Dendritic cell treated with granulocyte-macrophage colony-stimulating factor and Interleukin-4, amounts not matched to agents 40 ng/mL and 50 ng/mL, for 4 days (primary cell): ENCODE measurements around the gene SMOC2.
"Not testable (repeated sequence)": the region's sequence is repeated elsewhere in the genome, so short reads cannot be mapped to it uniquely, and the experiment has no call there.

Experiments
- H3K27ac Mint-ChIP-seq: one replicate; pipeline ENCODE4 v1.8.0; 2022; ENCODE audit warnings: mild to moderate bottlenecking, mixed read lengths
- H3K27me3 Mint-ChIP-seq: one replicate; pipeline ENCODE4 v1.8.0; 2022; ENCODE audit warnings: mild to moderate bottlenecking, mixed read lengths
- H3K36me3 Mint-ChIP-seq: one replicate; pipeline ENCODE4 v1.8.0; 2022; ENCODE audit warnings: low read depth, mixed read lengths
- H3K4me1 Mint-ChIP-seq: one replicate; pipeline ENCODE4 v1.8.0; 2022; ENCODE audit warnings: low read depth, mixed read lengths
- H3K4me3 Mint-ChIP-seq: one replicate; pipeline ENCODE4 v1.8.0; 2022; ENCODE audit warnings: mild to moderate bottlenecking, moderate library complexity, mixed read lengths
- H3K9me3 Mint-ChIP-seq: one replicate; pipeline ENCODE4 v1.8.0; 2022; ENCODE audit warnings: mixed read lengths
- intact Hi-C: fragments of 100-400 bp; cut with micrococcal nuclease; formaldehyde crosslinking; loops from one replicate; pipeline ENCODE4 v1.15.0; 2022

Gene SMOC2

GRCh38 chr6:168692915-168693257, 251.9 kb downstream of the SMOC2 start:
- H3K4me3 Mint-ChIP-seq, H3K27ac Mint-ChIP-seq, H3K27me3 Mint-ChIP-seq, H3K4me1 Mint-ChIP-seq, intact Hi-C loops, H3K36me3 Mint-ChIP-seq, H3K9me3 Mint-ChIP-seq: not testable (repeated sequence)

- H3K27me3 Mint-ChIP-seq, H3K27ac Mint-ChIP-seq, intact Hi-C loops, H3K4me3 Mint-ChIP-seq, H3K4me1 Mint-ChIP-seq, H3K9me3 Mint-ChIP-seq, H3K36me3 Mint-ChIP-seq: not testable (repeated sequence)
Measured at GRCh38 chr6:168694797-168695196, 253.8 kb downstream of the SMOC2 start.

- Mint-ChIP-seq H3K36me3 (no peaks in the 10 kb centered on the region), H3K4me1 (no peaks in the 10 kb centered on the region), H3K27me3 (no peaks in the 10 kb centered on the region), H3K27ac (no peak overlapping the region), H3K4me3 (no peak overlapping the region), H3K9me3 (no peaks in the 10 kb centered on the region)
- intact Hi-C loops = no loop called here
Measured at GRCh38 chr6:168695701-168696100, 254.7 kb downstream of the SMOC2 start.

- H3K4me3 Mint-ChIP-seq = no peak overlapping the region
Measured at GRCh38 chr6:168698923-168699322, 257.9 kb downstream of the SMOC2 start.

GRCh38 chr6:168699631-168700295, 258.8 kb downstream of the SMOC2 start:
- Mint-ChIP-seq H3K27ac (no peak overlapping the region), H3K4me1 (no peaks in the 10 kb centered on the region), H3K27me3 (no peaks in the 10 kb centered on the region), H3K4me3 (no peak overlapping the region), H3K9me3 (no peaks in the 10 kb centered on the region), H3K36me3 (no peaks in the 10 kb centered on the region)
- intact Hi-C loops = no loop called here

More at GRCh38 chr6:168698923-168699322, 257.9 kb downstream of the SMOC2 start:
- Mint-ChIP-seq H3K9me3 (no peaks in the 10 kb centered on the region), H3K27ac (no peak overlapping the region), H3K36me3 (no peaks in the 10 kb centered on the region), H3K27me3 (no peaks in the 10 kb centered on the region), H3K4me1 (no peaks in the 10 kb centered on the region)
- intact Hi-C loops = no loop called here

GRCh38 chr6:168700880-168701279, 259.9 kb downstream of the SMOC2 start:
- Mint-ChIP-seq H3K36me3 (no peaks in the 10 kb centered on the region), H3K27me3 (no peaks in the 10 kb centered on the region), H3K4me3 (no peak overlapping the region), H3K27ac (no peak overlapping the region), H3K4me1 (no peaks in the 10 kb centered on the region), H3K9me3 (no peaks in the 10 kb centered on the region)
- intact Hi-C loops = no loop called here

- intact Hi-C loops = no loop called here
- Mint-ChIP-seq H3K27ac (no peak overlapping the region), H3K36me3 (no peaks in the 10 kb centered on the region)
Measured at GRCh38 chr6:168703990-168704389, 263.0 kb downstream of the SMOC2 start.

GRCh38 chr6:168704678-168705077, 263.7 kb downstream of the SMOC2 start:
- Mint-ChIP-seq H3K9me3 (no peaks in the 10 kb centered on the region), H3K36me3 (no peaks in the 10 kb centered on the region), H3K4me3 (no peak overlapping the region), H3K27me3 (no peaks in the 10 kb centered on the region), H3K27ac (no peak overlapping the region), H3K4me1 (no peaks in the 10 kb centered on the region)
- intact Hi-C loops = no loop called here

More at GRCh38 chr6:168703990-168704389, 263.0 kb downstream of the SMOC2 start:
- Mint-ChIP-seq H3K27me3 (no peaks in the 10 kb centered on the region), H3K9me3 (no peaks in the 10 kb centered on the region), H3K4me3 (no peak overlapping the region), H3K4me1 (no peaks in the 10 kb centered on the region)

GRCh38 chr6:168705271-168705670, 264.3 kb downstream of the SMOC2 start:
- H3K27me3 Mint-ChIP-seq, H3K4me3 Mint-ChIP-seq, intact Hi-C loops, H3K27ac Mint-ChIP-seq, H3K36me3 Mint-ChIP-seq, H3K9me3 Mint-ChIP-seq, H3K4me1 Mint-ChIP-seq: not testable (repeated sequence)

GRCh38 chr6:168706471-168707177, 265.6 kb downstream of the SMOC2 start:
- Mint-ChIP-seq H3K27ac (no peak overlapping the region), H3K27me3 (no peaks in the 10 kb centered on the region), H3K4me1 (no peaks in the 10 kb centered on the region), H3K36me3 (no peaks in the 10 kb centered on the region), H3K9me3 (no peaks in the 10 kb centered on the region), H3K4me3 (no peak overlapping the region)
- intact Hi-C loops = no loop called here

- Mint-ChIP-seq H3K9me3 (no peaks in the 10 kb centered on the region), H3K4me3 (no peak overlapping the region), H3K27ac (no peak overlapping the region), H3K27me3 (no peaks in the 10 kb centered on the region), H3K4me1 (no peaks in the 10 kb centered on the region), H3K36me3 (no peaks in the 10 kb centered on the region)
- intact Hi-C loops = no loop called here
Measured at GRCh38 chr6:168708526-168708925, 267.5 kb downstream of the SMOC2 start.

- H3K27me3 Mint-ChIP-seq = no peaks in the 10 kb centered on the region
- H3K36me3 Mint-ChIP-seq = no peaks in the 10 kb centered on the region
- no peak overlapping the region for H3K4me3 Mint-ChIP-seq
- no peak overlapping the region for H3K27ac Mint-ChIP-seq
- no peaks in the 10 kb centered on the region for H3K9me3 Mint-ChIP-seq
- no peaks in the 10 kb centered on the region for H3K4me1 Mint-ChIP-seq
- intact Hi-C loops = no loop called here
Measured at GRCh38 chr6:168708984-168709383, 268.0 kb downstream of the SMOC2 start.

GRCh38 chr6:168709390-168709789, 268.4 kb downstream of the SMOC2 start:
- Mint-ChIP-seq H3K4me1 (no peaks in the 10 kb centered on the region), H3K27ac (no peak overlapping the region), H3K36me3 (no peaks in the 10 kb centered on the region), H3K9me3 (no peaks in the 10 kb centered on the region), H3K4me3 (no peak overlapping the region), H3K27me3 (no peaks in the 10 kb centered on the region)
- intact Hi-C loops = no loop called here

- no peaks in the 10 kb centered on the region for H3K4me1 Mint-ChIP-seq
- no peak overlapping the region for H3K4me3 Mint-ChIP-seq
- intact Hi-C loops = no loop called here
- H3K36me3 Mint-ChIP-seq = no peaks in the 10 kb centered on the region
- no peaks in the 10 kb centered on the region for H3K9me3 Mint-ChIP-seq
- H3K27ac Mint-ChIP-seq = no peak overlapping the region
- no peaks in the 10 kb centered on the region for H3K27me3 Mint-ChIP-seq
Measured at GRCh38 chr6:168709991-168710390, 269.0 kb downstream of the SMOC2 start.
